ENCODE data around the gene KCNB1.

KCNB1 gene

DNA sequence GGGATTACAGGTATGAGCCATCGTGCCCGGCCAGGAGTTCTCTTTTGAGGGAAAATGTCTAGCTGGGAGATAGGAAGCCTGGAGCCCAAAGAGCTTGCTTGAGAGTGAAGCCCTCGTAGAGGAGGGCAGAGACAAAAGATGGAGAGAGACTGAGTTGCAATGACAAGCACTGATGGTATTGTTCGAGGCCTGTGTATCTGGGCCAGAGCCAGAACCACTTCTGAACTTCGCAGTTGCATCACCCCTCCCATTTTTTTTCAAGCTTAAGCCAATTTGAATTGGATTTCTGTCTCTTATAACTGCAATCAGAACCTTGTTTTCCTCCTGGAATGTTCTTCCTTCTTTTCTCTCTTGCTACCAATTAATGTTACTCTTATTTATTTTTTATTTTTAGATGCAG is 83.1 kb downstream of the KCNB1 start:
- ChIA-PET POLR2A (no interaction called here), CTCF (interaction anchor here (0.8 to 2.3 kb wide), 2 partner anchors 14 to 17 kb away, joined by 3 to 9 read pairs; no protein-coding TSS in a partner anchor)
- TF ChIP-seq, protein P1, sequence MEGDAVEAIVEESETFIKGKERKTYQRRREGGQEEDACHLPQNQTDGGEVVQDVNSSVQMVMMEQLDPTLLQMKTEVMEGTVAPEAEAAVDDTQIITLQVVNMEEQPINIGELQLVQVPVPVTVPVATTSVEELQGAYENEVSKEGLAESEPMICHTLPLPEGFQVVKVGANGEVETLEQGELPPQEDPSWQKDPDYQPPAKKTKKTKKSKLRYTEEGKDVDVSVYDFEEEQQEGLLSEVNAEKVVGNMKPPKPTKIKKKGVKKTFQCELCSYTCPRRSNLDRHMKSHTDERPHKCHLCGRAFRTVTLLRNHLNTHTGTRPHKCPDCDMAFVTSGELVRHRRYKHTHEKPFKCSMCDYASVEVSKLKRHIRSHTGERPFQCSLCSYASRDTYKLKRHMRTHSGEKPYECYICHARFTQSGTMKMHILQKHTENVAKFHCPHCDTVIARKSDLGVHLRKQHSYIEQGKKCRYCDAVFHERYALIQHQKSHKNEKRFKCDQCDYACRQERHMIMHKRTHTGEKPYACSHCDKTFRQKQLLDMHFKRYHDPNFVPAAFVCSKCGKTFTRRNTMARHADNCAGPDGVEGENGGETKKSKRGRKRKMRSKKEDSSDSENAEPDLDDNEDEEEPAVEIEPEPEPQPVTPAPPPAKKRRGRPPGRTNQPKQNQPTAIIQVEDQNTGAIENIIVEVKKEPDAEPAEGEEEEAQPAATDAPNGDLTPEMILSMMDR (IDR thresholded peaks at IDR 0.05; ENCODE audit: control extremely low read depth, extremely low read depth, low read depth, missing control alignments) = no peak
- no peak for DNase-seq (ENCODE audit: extremely low spot score)

DNA sequence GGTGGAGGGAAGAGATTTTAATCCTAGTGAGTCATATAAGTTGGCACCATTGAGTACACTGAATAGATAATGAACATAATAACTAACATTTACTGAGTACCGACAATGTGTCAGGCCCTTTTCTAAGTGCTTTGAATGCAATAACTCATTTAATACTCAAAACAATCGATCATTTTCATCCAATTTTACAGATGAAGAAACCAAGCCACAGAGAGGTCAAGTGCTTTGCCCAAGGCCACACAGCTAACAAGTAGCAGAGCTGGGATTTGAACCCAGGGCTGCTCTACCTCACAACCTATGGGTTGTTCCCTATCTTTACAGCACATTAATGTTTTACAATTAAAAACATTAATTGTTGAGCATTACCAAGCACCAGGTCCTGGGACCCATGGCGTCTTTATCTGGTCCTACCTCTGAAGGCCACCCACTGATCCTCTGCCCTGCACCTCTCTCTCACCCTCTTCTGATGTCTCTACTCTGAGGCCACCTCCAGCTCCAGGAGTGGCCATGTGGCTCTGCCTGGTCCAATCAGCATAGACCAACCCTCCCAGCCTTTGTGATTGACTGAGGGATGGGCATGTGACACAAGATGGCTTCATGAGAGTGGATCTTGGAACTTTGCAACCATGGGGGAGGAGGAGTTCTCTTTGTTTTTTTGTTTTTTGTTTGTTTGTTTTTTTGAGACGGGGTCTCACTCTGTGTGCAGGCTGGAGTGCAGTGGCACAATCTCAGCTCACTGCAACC is 83.9 kb downstream of the KCNB1 start:
- CTCF ChIA-PET = interaction anchor here (0.8 to 2.3 kb wide), 4 partner anchors 13 to 143 kb away, joined by 3 to 9 read pairs (median 4); no protein-coding TSS in a partner anchor
- no peak for DNase-seq (ENCODE audit: extremely low spot score)
- POLR2A ChIA-PET = no interaction called here
- TF ChIP-seq, protein P1 (IDR thresholded peaks at IDR 0.05; ENCODE audit: control extremely low read depth, extremely low read depth, low read depth, missing control alignments) = no peak

DNA sequence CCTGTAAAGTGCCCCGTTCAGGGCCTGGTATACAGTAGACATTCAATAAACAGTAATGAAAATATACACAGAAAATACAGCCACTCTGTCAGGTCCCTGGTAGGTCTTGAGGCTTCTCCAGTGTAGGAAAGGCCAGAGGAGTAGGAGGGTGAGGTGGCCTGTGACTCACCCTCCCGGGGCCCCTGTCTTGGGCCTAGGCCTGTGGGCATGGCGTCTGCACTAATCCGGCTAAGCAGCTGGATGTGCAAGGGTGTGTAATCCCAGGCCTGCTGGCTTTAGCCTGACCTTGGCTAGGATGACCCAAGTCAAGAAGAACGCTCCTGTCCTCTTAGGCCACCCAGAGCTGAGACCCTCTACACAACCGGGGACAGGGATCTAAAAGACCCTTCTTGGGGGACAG is 84.9 kb downstream of the KCNB1 start:
- DNase-seq (ENCODE audit: extremely low spot score) = no peak
- TF ChIP-seq, protein P1 (IDR thresholded peaks at IDR 0.05; ENCODE audit: control extremely low read depth, extremely low read depth, low read depth, missing control alignments) = no peak
- ChIA-PET CTCF (interaction anchor here (1.3 to 2.3 kb wide), 4 partner anchors 12 to 144 kb away, joined by 3 to 9 read pairs (median 4); no protein-coding TSS in a partner anchor), POLR2A (no interaction called here)

DNA sequence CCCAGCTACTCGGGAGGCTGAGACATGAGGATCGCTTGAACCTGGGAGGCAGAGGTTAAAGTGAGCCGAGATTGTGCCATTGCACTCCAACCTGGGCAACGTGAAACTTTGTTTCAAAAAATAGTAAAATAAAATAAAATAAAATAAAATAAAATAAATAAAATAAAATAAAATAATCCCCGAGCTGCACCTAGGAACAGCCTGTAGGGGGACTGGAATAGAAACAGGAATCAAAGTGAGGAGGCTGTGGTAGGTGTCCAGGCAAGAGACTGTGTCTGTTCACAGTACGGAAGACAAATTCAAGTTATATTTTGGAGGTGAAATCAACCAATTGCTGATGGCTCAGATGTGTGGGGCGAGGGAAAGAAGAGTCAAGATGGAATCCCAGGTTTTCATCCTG is 86.2 kb downstream of the KCNB1 start:
- TF ChIP-seq, protein P1 (IDR thresholded peaks at IDR 0.05; ENCODE audit: control extremely low read depth, extremely low read depth, low read depth, missing control alignments) = no peak
- ChIA-PET CTCF (interaction anchor here (1.8 to 2.4 kb wide), 2 partner anchors 12 to 20 kb away, joined by 3 to 16 read pairs; no protein-coding TSS in a partner anchor), POLR2A (no interaction called here)
- no peak for DNase-seq (ENCODE audit: extremely low spot score)

- CTCF ChIA-PET = interaction anchor here (2.4 kb wide), 1 partner anchor 11 kb away, joined by 16 read pairs; no protein-coding TSS in a partner anchor
- TF ChIP-seq, protein P1 (IDR thresholded peaks at IDR 0.05; ENCODE audit: control extremely low read depth, extremely low read depth, low read depth, missing control alignments) = no peak
- no peak for DNase-seq (ENCODE audit: extremely low spot score)
- POLR2A ChIA-PET = no interaction called here
These were observed 86.8 kb downstream of the KCNB1 start for GRCh38 chr20:49395659-49396058.

- TF ChIP-seq, protein P1 (IDR thresholded peaks at IDR 0.05; ENCODE audit: control extremely low read depth, extremely low read depth, low read depth, missing control alignments) = no peak
- POLR2A ChIA-PET = no interaction called here
- DNase-seq (ENCODE audit: extremely low spot score) = no peak
- CTCF ChIA-PET = interaction anchor here (2.4 kb wide), 1 partner anchor 11 kb away, joined by 16 read pairs; no protein-coding TSS in a partner anchor
These were observed 87.3 kb downstream of the KCNB1 start for GRCh38 chr20:49395183-49395582.
